Measurements from ENCODE around the gene DCAF5. TPM values are rescaled to one million over a fixed set of nuclear protein-coding genes. Genes with fewer than 3 reads are reported as not detected.

The DCAF5 gene
- total and polyA plus RNA-seq, 2 of the 13 experiments (the other 11 are each of a cell fraction or from before 2014, with no cell fraction given) = 13.4 to 31.6 TPM

DNA sequence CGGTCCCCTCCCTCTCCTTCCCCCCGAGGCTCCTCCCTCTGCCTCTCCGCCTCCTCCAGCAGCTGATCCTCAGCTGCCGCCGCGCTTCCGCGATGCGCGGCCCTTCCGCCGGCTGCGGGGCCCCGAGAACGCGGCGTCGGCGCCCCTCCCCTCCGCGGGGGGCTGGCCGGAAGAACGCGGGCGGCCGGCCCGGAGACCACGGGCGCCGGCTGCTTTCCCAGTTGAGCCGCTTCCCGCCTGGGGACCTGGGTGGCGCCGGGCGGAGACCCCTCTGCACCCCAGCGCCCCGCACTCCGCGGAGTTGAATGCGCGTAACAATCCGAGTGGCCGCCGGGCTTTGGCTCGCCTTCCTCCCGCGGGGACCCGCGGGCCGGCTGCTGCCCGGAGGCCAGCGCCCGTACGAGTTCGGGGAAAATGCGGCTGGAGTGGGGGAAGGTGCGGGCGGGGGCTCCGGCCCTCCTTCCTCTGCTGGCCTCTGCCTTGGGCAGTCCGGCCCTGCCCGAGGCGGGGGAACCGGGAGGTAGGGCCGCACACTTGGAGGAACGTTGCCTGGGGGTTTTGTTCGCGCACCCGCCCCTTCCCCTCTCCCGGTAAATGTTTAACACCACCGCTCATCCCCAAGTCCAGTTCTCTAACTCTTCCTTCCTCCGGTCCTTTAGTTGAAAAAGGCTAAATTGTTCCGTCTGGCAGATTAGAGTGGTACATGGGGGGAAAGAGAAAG is 393 bp upstream of the DCAF5 start (continued):
- TF ChIP-seq ARID4A (CRISPR knock-in tag; IDR thresholded peaks at IDR 0.05; ENCODE audit: borderline replicate concordance) = peak; percentile 86
- TF ChIP-seq ZNF205 (CRISPR knock-in tag; IDR thresholded peaks at IDR 0.05) = no peak
- TF ChIP-seq SP1 (IDR thresholded peaks at IDR 0.05) = no peak
- 0 out of 2 replicates have a peak, but pooled peaks have one; percentile 40 for TF ChIP-seq SP1 (CRISPR knock-in tag; IDR thresholded peaks at IDR 0.05)
- peak; percentile 83; the same call in 1 of the 2 replicates for TF ChIP-seq ZNF451 (CRISPR knock-in tag; IDR thresholded peaks at IDR 0.05)
- no peak for TF ChIP-seq SMAD1 (CRISPR knock-in tag; IDR thresholded peaks at IDR 0.05; ENCODE audit: borderline replicate concordance, low read depth)
- TF ChIP-seq FOXA1 (IDR thresholded peaks at IDR 0.05) = no peak
- TF ChIP-seq FOXA1 (CRISPR knock-in tag; IDR thresholded peaks at IDR 0.05) = no peak
- peak; percentile 49; the same call in 1 of the 2 replicates for TF ChIP-seq ZMYM4 (CRISPR knock-in tag; IDR thresholded peaks at IDR 0.05)
- TF ChIP-seq, protein P1, sequence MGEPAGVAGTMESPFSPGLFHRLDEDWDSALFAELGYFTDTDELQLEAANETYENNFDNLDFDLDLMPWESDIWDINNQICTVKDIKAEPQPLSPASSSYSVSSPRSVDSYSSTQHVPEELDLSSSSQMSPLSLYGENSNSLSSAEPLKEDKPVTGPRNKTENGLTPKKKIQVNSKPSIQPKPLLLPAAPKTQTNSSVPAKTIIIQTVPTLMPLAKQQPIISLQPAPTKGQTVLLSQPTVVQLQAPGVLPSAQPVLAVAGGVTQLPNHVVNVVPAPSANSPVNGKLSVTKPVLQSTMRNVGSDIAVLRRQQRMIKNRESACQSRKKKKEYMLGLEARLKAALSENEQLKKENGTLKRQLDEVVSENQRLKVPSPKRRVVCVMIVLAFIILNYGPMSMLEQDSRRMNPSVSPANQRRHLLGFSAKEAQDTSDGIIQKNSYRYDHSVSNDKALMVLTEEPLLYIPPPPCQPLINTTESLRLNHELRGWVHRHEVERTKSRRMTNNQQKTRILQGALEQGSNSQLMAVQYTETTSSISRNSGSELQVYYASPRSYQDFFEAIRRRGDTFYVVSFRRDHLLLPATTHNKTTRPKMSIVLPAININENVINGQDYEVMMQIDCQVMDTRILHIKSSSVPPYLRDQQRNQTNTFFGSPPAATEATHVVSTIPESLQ (CRISPR knock-in tag; conservative IDR thresholded peaks at IDR 0.05) = no peak
- no peak for TF ChIP-seq ZNF777 (CRISPR knock-in tag; IDR thresholded peaks at IDR 0.05)
- no peak for TF ChIP-seq ZMAT5 (CRISPR knock-in tag; IDR thresholded peaks at IDR 0.05; ENCODE audit: borderline replicate concordance, low read depth)
- no peak for TF ChIP-seq MED1 (CRISPR knock-in tag; IDR thresholded peaks at IDR 0.05)
- TF ChIP-seq, protein P2, sequence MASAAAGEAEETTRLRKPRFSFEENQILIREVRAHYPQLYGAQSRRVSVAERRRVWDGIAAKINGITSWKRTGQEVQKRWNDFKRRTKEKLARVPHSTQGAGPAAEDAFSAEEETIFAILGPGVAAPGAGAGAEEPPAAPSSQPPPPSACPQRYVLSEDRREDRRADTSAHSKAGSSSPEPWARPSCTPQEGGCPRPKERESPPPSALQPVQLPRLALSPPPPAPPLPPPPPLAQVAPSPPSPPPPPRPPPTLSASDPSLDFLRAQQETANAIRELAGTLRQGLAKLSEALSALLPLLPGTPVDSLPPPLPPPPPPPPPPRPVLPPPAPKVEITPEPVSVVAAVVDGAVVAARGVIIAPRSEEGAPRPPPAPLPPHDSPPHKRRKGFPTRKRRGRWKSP (CRISPR knock-in tag; IDR thresholded peaks at IDR 0.05) = no peak
- TF ChIP-seq MXI1 (IDR thresholded peaks at IDR 0.05; ENCODE audit: borderline replicate concordance, low read depth, low read length) = peak; percentile 66; the same call in 1 of the 3 replicates
- TF ChIP-seq ZNF34 (CRISPR knock-in tag; IDR thresholded peaks at IDR 0.05; ENCODE audit: borderline replicate concordance) = no peak
- peak; percentile 73 for TF ChIP-seq SKI (IDR thresholded peaks at IDR 0.05; ENCODE audit: partially characterized antibody)
- TF ChIP-seq CEBPZ (IDR thresholded peaks at IDR 0.05; ENCODE audit: low read length) = no peak
- no peak for TF ChIP-seq NFYC (CRISPR knock-in tag; IDR thresholded peaks at IDR 0.05)

Data from HepG2 (cell line).